ENCODE results near the gene ARFGAP1. TPM values are rescaled to one million over a fixed set of nuclear protein-coding genes. Genes with fewer than 3 reads are reported as not detected.

Gene ARFGAP1
- total RNA-seq, 3 donors from 2014 or later (not counting 1 experiment from before 2014, with no cell fraction given) = 118 to 138 (median 127) TPM

- H3K4me1 Mint-ChIP-seq = no peaks in the 10 kb centered on the region
- H3K4me3 Mint-ChIP-seq = no peak overlapping the region
- H3K4me1 ChIP-seq (ENCODE audit: control insufficient read depth, insufficient read depth, low read length) = no peaks in the 10 kb centered on the region
- H3K36me3 Mint-ChIP-seq = no peaks in the 10 kb centered on the region
- no peak overlapping the region for H3K4me3 ChIP-seq (ENCODE audit: low read length)
- no peak overlapping the region for H3K27ac ChIP-seq (ENCODE audit: low read length)
- H3K9me3 ChIP-seq (ENCODE audit: control insufficient read depth, insufficient read depth, low read length) = no peaks in the 10 kb centered on the region
- no peak for TF ChIP-seq CTCF (IDR thresholded peaks at IDR 0.05)
- 66% methylated on average over 11 of the region's 11 CpGs for WGBS (ENCODE audit: insufficient coverage)
- intact Hi-C loops (cut with micrococcal nuclease) = no loop called here
- DNase-seq = no peak
- H3K27me3 Mint-ChIP-seq (ENCODE audit: low read depth in 2 of 2) = peaks cover 0 to 7% of the 10 kb centered on the region in 2 donors
- no peaks in the 10 kb centered on the region for H3K9me3 Mint-ChIP-seq
- H3K36me3 ChIP-seq (ENCODE audit: control insufficient read depth, insufficient read depth, low read length) = no peaks in the 10 kb centered on the region
- H3K27me3 ChIP-seq (ENCODE audit: control insufficient read depth, insufficient read depth, low read length) = no peaks in the 10 kb centered on the region
- H3K27ac Mint-ChIP-seq = no peak overlapping the region
- ATAC-seq = no peak
These were observed 31.3 kb upstream of the ARFGAP1 start for GRCh38 chr20:63241272-63241671.

DNA sequence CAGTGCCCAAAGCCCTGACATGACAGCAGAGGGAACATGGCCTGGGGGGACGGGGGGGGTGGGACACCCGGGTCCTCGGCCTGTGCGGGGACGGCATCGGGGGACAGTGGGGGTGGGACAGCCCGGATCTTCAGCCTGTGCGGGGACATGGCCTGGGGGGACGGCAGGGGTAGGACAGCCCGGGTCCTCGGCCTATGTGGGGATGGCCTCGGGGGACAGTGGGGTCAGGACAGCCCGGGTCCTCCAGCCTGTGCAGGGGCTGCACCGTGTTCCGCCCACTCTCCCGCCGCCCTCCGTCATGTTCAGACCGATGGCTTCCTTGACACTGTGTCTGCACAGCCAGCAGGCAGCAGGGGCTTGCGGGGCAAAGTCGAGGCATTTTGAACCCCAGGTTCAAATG is 29.9 kb upstream of the ARFGAP1 start:
- intact Hi-C loops (cut with micrococcal nuclease) = no loop called here
- Mint-ChIP-seq H3K27me3 (ENCODE audit: low read depth in 2 of 2) (peaks cover 0 to 7% of the 10 kb centered on the region in 2 donors), H3K4me3 (no peak overlapping the region), H3K36me3 (no peaks in the 10 kb centered on the region), H3K9me3 (no peaks in the 10 kb centered on the region), H3K4me1 (no peaks in the 10 kb centered on the region), H3K27ac (no peak overlapping the region)
- Histone ChIP-seq H3K27ac (ENCODE audit: low read length) (no peak overlapping the region), H3K9me3 (ENCODE audit: control insufficient read depth, insufficient read depth, low read length) (no peaks in the 10 kb centered on the region), H3K36me3 (ENCODE audit: control insufficient read depth, insufficient read depth, low read length) (no peaks in the 10 kb centered on the region), H3K4me3 (ENCODE audit: low read length) (no peak overlapping the region), H3K27me3 (ENCODE audit: control insufficient read depth, insufficient read depth, low read length) (no peaks in the 10 kb centered on the region), H3K4me1 (ENCODE audit: control insufficient read depth, insufficient read depth, low read length) (no peaks in the 10 kb centered on the region)
- DNase-seq (no peak), ATAC-seq (peak in 1 of 3 donors; percentile 25)
- 92% methylated on average over 21 of the region's 21 CpGs for WGBS (ENCODE audit: insufficient coverage)
- no peak for TF ChIP-seq CTCF (IDR thresholded peaks at IDR 0.05)

DNA sequence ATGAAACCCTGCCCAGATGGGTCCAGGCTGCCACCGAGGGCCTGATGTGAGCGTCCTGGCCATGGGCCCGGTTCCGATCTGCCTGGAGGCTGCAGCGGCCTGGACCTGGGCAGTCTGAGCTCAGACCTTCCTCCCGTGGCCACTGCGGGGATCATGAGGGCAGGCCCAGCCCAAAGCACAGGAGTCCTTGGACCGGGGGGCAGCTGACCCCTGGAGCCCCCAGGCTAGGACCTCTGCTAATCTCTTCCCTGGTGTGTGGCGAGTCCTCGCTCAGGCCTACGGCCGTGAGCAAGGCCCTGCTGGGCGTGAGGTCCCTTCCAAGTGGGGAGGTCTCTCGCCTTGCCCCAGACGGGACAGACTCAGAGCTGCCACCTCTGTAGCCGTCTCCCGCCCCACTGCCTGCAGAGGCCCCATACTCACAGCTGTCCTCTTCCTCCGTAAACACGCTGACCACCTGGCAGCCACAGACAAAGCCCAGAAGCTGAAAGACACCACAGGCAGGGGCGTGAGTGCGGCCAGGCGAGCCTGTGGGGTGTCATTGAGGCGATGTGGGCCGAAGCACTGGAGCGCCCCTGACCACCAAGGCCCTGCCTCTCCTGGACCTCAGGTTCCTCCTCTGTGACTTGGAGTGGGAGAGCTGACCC is 28.9 kb upstream of the ARFGAP1 start:
- TF ChIP-seq CTCF (IDR thresholded peaks at IDR 0.05) = no peak
- H3K4me1 ChIP-seq (ENCODE audit: control insufficient read depth, insufficient read depth, low read length) = no peaks in the 10 kb centered on the region
- no peak overlapping the region for H3K27ac ChIP-seq (ENCODE audit: low read length)
- ATAC-seq = no peak
- 84% methylated on average over 25 of the region's 25 CpGs for WGBS (ENCODE audit: insufficient coverage)
- H3K4me1 Mint-ChIP-seq = no peaks in the 10 kb centered on the region
- peaks cover 4 to 11% of the 10 kb centered on the region in 2 donors for H3K27me3 Mint-ChIP-seq (ENCODE audit: low read depth in 2 of 2)
- no peaks in the 10 kb centered on the region for H3K27me3 ChIP-seq (ENCODE audit: control insufficient read depth, insufficient read depth, low read length)
- no peaks in the 10 kb centered on the region for H3K36me3 ChIP-seq (ENCODE audit: control insufficient read depth, insufficient read depth, low read length)
- no peaks in the 10 kb centered on the region for H3K36me3 Mint-ChIP-seq
- H3K9me3 ChIP-seq (ENCODE audit: control insufficient read depth, insufficient read depth, low read length) = no peaks in the 10 kb centered on the region
- DNase-seq = no peak
- H3K27ac Mint-ChIP-seq = no peak overlapping the region
- intact Hi-C loops (cut with micrococcal nuclease) = no loop called here
- no peaks in the 10 kb centered on the region for H3K9me3 Mint-ChIP-seq
- no peak overlapping the region for H3K4me3 ChIP-seq (ENCODE audit: low read length)
- H3K4me3 Mint-ChIP-seq = no peak overlapping the region

DNA sequence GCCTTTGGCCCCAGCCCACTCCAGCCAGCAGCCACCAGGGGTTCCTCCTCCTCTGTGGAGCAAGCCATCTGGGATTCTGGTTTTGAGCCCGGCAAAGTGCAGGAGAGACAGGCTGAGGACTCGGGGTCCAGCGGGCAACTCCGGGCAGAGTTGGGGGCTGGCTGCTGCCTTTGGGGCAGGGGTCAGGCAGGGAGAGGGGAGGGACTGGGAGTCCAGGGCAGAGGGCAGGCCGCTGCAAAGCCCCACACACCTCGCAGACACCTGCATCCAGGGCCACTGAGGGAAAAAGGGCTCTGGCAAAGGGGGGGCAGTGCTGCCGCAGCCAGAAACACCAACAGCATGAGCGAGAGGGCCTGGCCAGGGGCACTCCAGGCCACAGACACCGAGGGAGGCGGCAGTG is 28.1 kb upstream of the ARFGAP1 start:
- Mint-ChIP-seq H3K27me3 (ENCODE audit: low read depth in 2 of 2) (peaks cover 7 to 15% of the 10 kb centered on the region in 2 donors), H3K4me3 (no peak overlapping the region), H3K27ac (no peak overlapping the region), H3K36me3 (no peaks in the 10 kb centered on the region), H3K9me3 (no peaks in the 10 kb centered on the region), H3K4me1 (no peaks in the 10 kb centered on the region)
- Histone ChIP-seq H3K9me3 (ENCODE audit: control insufficient read depth, insufficient read depth, low read length) (no peaks in the 10 kb centered on the region), H3K27ac (ENCODE audit: low read length) (no peak overlapping the region), H3K27me3 (ENCODE audit: control insufficient read depth, insufficient read depth, low read length) (no peaks in the 10 kb centered on the region), H3K36me3 (ENCODE audit: control insufficient read depth, insufficient read depth, low read length) (no peaks in the 10 kb centered on the region), H3K4me1 (ENCODE audit: control insufficient read depth, insufficient read depth, low read length) (no peaks in the 10 kb centered on the region), H3K4me3 (ENCODE audit: low read length) (no peak overlapping the region)
- no peak for TF ChIP-seq CTCF (IDR thresholded peaks at IDR 0.05)
- ATAC-seq (no peak), DNase-seq (no peak)
- intact Hi-C loops (cut with micrococcal nuclease) = no loop called here
- WGBS (ENCODE audit: insufficient coverage) = 93% methylated on average over 10 of the region's 10 CpGs
